Inflammatory macrophage treated with lipopolysaccharide for 1 hour (primary cell): ENCODE data around the gene DLGAP1.

ENCODE experiments used
- DNase-seq, 2 donors: peaks; one replicate each; pipeline ENCODE4 v3.0.0-alpha.2; 2020 to 2022

DLGAP1 gene

GRCh38 chr18:3798032-3798431 is 657.1 kb downstream of the DLGAP1 start:
- no peak for DNase-seq

- DNase-seq = no peak
Observed at GRCh38 chr18:3796434-3796833, 658.7 kb downstream of the DLGAP1 start.

- DNase-seq = no peak
Observed at GRCh38 chr18:3794537-3795348, 660.4 kb downstream of the DLGAP1 start.

GRCh38 chr18:3793545-3793944 is 661.6 kb downstream of the DLGAP1 start:
- no peak for DNase-seq

- DNase-seq = no peak
Observed at GRCh38 chr18:3793111-3793510, 662.0 kb downstream of the DLGAP1 start.

GRCh38 chr18:3792711-3793110 is 662.4 kb downstream of the DLGAP1 start:
- no peak for DNase-seq

GRCh38 chr18:3791238-3791637 is 663.9 kb downstream of the DLGAP1 start:
- DNase-seq = no peak

- DNase-seq = no peak
Observed at GRCh38 chr18:3790703-3791102, 664.4 kb downstream of the DLGAP1 start.

GRCh38 chr18:3789525-3789924 is 665.6 kb downstream of the DLGAP1 start:
- no peak for DNase-seq

- no peak for DNase-seq
Observed at GRCh38 chr18:3784949-3785348, 670.2 kb downstream of the DLGAP1 start.

GRCh38 chr18:3782901-3783300 is 672.2 kb downstream of the DLGAP1 start:
- no peak for DNase-seq

GRCh38 chr18:3777719-3778118 is 677.4 kb downstream of the DLGAP1 start:
- no peak for DNase-seq

- no peak for DNase-seq
Observed at GRCh38 chr18:3777122-3777521, 678.0 kb downstream of the DLGAP1 start.

GRCh38 chr18:3775996-3776395 is 679.1 kb downstream of the DLGAP1 start:
- DNase-seq = no peak

GRCh38 chr18:3773303-3773702 is 681.8 kb downstream of the DLGAP1 start:
- DNase-seq = no peak

- peak; percentile 79 to 94 for DNase-seq
Observed at GRCh38 chr18:3771121-3771971, 683.8 kb downstream of the DLGAP1 start.

- no peak for DNase-seq
Observed at GRCh38 chr18:3761266-3761665, 693.8 kb downstream of the DLGAP1 start.

GRCh38 chr18:3760741-3761140 is 694.4 kb downstream of the DLGAP1 start:
- DNase-seq = no peak

- no peak for DNase-seq
Observed at GRCh38 chr18:3759099-3759498, 696.0 kb downstream of the DLGAP1 start.

GRCh38 chr18:3758531-3758930 is 696.6 kb downstream of the DLGAP1 start:
- DNase-seq = peak; percentile 52 to 54

- DNase-seq = no peak
Observed at GRCh38 chr18:3757361-3757760, 697.7 kb downstream of the DLGAP1 start.

GRCh38 chr18:3753106-3753505 is 702.0 kb downstream of the DLGAP1 start:
- no peak for DNase-seq

GRCh38 chr18:3748086-3748485 is 707.0 kb downstream of the DLGAP1 start:
- peak; percentile 53 to 62 for DNase-seq
